Embryonic facial prominence (tissue), 1 donor: ENCODE results near the gene CCDC195.
"Not testable (repeated sequence)": the region's sequence is repeated elsewhere in the genome, so short reads cannot be mapped to it uniquely, and the experiment has no call there.

ENCODE experiments used
- DNase-seq: peaks from one replicate; pipeline ENCODE4 v3.0.0-alpha.2; 2016; ENCODE audit errors: extremely low spot score

Gene CCDC195

DNA sequence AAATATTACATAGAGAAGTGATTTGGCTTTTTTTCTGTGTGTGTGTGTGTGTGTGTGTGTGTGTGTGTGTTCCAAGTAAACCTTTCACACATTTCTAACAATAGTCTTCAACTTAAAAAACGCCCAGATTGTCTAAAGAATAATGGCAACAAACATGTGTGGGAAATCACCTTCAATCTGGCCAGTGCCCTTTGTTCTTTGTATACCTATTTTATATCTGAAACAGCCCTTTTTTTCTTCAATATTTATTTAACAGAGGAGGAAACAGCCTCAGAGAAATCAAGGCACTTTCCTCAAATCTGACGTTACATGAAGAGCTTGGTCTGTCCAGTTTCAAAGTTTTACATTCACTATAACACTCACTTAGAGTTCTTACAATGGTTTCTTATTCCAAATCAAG lies 25.3 kb downstream of the CCDC195 start:
- no peak for DNase-seq

DNA sequence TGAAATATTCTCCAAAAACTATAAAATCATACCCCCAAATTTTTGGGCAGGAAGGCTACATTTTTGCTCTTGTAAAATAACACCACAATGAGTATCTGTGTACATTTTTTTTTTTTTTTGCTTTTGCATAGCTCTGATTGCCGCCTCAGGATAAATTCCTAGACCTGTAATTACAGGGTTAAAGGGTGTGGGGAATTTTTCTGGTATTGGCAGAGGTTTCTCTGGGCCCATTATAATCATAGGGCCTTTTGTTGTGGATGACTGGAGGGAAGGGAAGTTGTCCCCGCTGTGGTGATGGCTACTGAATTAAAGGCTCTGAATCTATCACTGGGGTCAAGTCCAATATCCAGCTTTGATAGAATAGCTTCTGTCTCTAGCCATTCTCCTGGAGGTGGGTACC lies 26.6 kb downstream of the CCDC195 start:
- no peak for DNase-seq

DNA sequence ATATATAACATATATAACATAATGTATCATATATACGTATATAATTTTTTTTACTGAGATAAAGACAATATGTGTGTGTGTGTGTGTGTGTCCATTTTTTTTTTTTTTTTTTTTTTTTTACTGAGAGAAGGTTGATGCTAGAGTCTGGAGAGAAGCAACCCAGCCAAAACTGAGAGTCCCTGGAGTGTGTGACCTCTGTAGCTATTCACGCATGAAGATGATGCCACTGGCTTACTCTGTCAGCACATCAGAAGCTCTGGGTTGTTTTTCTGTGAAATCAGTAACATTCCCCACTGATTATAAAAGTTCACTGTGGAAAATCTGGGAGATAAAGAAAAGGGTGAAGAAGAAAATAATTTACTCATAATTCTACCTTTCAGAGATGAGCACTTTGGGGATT lies 27.2 kb downstream of the CCDC195 start:
- DNase-seq, result no peak

DNA sequence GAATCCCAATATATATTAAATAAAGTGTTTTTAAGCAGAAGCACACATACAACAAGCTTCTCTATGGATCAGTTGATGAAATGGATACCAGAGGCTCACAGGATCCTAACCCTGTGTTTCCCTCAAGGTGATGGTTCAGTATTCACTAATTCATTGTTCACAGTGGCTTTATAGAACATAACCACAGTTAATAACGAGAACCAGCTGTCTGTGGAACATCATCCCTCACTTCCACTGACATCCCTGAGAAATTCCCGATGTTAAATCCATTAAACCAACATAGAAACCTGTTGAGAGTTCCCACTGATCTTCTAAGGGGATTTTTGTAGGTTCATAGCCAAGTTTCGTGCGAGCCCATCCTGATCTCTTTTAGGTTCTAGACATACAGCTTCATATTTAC lies 29.0 kb downstream of the CCDC195 start:
- no peak for DNase-seq

DNA sequence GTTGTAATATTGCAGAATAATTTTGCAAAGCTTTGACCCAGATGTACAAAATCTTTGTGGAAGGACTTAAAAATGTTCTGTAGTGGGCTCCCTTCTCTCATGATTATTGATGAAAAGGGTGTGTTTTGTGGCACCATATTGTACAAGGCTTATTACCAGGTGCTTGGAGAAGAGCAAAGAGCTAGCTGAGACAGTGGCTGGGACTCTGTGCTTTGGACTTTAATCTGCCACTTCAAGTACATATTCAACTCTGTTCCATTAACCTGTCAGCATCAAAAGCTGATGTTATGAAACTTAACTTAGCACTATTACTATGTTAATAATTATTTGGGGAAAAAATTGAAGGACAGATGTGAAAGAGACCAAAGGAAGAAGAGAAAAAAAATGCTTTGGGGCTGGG lies 31.0 kb downstream of the CCDC195 start:
- no peak for DNase-seq

DNA sequence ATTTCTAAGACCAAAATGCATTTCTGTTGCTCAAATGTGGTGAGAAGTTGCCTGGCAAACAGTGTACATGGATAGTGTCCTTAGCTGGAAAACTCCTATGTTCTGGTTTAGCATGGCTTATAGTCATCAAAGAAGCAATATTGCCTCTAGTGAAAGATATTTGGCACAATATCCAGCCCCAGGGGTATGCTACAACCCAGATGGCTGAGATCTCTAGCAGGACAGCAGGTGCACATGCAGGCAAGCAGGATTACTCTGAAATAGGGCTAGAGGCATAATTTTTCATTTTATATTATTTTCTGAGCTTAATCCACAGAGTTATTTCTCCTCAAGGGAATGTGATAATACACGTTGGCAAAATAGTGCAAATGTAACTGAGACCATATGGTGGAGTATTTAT lies 34.0 kb downstream of the CCDC195 start:
- no peak for DNase-seq

DNA sequence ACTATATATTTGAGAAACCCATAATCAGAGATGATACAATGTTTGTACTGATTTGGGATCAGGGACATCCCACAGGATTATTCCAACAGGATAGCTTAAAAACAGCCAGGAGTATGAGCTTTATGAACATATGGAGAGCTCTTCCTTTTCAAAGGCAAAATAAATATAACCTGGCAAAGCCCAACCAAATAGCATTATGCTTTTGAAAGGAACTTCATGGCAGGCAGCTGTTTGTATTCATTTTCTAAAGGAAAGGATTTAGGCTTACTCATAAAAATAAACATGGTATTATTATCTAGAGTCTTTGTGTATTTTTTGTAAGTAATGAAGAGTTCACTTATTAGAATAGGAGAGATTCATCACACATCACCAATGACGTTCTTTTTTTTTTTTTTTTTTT lies 44.4 kb downstream of the CCDC195 start:
- DNase-seq, result no peak

DNA sequence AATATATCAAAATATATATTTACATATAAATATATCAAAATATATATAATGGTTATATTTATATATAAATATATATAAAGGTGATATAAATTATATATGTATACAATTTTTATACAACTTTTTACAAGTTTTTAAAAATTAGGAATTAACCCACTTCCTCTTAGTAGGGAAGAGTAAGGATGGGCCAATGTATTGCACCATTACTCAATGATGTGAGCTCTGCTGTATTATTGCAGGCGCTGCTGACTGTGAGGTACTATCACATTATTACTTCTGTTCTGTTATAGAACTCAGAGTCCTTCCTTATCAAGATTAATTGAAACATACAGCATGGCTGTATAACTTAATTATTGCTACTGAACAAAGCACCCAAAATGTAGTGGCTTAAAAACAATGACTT lies 46.0 kb downstream of the CCDC195 start:
- no peak for DNase-seq

DNA sequence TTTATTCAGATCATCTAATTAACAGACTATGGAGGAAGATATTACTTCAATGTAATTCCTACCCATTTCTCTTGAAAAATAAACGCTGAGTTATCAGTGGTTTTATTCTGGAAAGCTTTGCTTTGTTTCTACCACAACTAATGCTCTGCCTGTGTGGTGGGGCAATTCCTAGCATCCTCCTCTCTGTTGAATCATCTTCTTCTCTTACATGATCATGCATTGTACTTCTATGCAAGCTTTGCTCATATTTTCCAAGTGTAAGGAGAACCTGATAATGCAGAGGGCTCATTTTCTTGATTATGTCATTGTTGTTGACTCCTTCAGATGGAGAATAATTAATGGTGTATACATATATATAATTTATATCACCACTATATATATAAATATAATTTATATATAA lies 46.7 kb downstream of the CCDC195 start:
- DNase-seq, result no peak

DNA sequence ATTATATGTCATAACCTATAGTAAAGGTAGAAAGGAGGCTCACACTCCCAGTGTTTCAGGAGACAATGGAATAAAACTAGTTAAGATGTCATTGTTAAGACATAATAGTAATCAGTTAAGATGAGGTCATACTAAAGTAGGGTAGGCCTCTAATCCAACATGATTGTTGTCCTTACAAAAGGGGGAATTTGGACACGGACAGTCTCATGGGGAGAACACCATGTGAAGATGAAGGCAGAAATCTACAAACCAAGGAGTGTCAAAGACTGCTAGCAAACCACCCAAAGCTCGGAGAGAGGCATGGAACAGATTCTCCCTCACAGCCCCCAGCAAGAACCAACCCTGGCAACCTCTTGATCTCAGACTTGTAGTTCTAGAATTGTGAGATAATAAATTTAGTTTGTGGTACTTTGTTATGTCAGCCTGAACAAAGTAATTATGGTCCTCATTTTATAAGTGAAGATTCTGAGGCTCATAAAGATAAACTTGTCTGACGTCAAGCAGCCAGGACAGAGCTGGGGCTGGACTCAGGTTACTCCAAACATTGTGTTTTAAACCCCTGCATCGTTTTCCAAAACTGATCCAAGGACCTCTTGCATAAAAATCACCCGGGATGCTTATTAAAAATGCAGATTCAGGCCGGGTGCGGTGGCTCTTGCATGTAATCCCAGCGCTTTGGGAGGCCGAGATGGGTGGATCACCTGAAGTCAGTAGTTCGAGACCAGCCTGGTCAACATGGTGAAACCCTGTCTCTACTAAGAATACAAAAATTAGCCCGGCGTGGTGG lies 47.8 kb downstream of the CCDC195 start:
- no peak for DNase-seq

DNA sequence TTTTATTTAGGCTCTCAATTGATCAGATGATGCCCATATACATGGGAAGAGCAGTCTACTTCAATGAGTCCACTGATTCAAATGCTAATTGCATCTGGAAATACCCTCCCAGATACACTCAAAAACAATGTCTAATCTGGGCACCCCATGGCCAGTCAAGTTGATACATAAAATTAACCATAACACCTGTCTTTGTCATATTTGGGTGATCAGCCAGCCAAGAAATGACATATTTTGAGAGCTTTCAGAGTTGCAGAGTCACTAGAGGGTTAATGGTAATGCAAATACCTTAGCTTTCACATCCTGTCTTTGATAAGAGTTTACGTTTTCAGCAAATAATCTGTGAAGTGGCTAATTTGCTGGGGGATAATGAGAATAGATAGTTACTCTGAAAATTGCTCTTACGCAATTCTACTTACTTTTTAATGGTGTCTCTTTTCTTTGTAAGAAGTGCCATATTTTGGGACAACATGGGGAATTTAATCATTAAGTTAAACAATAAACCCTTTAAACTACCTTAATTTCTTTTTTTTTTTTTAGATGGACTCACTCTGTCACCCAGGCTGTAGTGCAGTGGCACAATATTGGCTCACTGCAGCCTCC lies 49.1 kb downstream of the CCDC195 start:
- DNase-seq, result no peak

DNA sequence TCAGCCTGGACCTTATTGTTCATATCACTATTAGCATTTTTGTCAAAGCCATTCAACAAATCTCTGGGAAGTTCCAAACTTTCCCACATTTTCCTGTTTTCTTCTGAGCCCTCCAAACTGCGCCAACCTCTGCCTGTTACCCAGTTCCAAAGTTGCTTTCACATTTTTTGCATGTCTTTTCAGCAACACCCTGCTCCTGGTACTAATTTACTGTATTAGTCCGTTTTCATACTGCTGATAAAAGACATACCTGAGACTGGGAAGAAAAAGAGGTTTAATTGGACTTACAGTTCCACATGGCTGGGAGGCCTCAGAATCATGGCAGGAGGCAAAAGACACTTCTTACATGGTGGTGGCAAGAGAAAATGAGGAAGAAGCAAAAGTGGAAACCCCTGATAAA lies 52.8 kb downstream of the CCDC195 start:
- DNase-seq, result not testable (repeated sequence)

DNA sequence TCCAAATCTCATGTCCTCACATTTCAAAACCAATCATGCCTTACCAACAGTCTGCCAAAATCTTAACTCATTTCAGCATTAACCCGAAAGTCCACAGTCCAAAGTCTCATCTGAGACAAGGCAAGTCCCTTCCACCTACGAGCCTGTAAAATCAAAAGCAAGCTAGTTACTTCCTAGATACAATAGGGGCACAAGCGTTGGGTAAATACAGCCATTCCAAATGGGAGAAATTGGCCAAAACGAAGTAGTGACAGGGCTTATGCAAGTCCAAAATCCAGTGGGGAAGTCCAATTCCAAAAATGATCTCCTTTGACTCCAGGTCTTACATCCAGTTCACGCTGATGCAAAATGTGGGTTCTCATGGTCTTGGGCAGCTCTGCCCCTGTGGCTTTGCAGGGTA lies 54.5 kb downstream of the CCDC195 start:
- DNase-seq, result not testable (repeated sequence)

DNA sequence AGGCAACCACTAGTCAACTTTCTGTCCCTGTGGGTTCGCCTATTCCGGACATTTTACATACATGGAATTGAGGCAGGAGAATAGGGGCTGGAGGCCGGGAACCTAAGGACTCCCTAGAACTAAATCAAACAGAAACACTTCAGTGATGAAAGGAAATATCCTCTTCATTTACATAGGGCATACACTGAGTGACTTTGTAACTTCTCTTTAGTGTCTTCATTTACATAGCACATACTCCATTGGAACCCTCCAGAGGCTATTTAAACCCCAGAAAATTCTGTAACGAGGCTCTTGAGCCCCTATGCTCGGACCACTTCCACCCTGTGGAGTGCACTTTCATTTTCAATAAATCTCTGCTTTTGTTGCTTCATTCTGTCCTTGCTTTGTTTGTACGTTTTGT lies 56.5 kb downstream of the CCDC195 start:
- DNase-seq, result no peak

DNA sequence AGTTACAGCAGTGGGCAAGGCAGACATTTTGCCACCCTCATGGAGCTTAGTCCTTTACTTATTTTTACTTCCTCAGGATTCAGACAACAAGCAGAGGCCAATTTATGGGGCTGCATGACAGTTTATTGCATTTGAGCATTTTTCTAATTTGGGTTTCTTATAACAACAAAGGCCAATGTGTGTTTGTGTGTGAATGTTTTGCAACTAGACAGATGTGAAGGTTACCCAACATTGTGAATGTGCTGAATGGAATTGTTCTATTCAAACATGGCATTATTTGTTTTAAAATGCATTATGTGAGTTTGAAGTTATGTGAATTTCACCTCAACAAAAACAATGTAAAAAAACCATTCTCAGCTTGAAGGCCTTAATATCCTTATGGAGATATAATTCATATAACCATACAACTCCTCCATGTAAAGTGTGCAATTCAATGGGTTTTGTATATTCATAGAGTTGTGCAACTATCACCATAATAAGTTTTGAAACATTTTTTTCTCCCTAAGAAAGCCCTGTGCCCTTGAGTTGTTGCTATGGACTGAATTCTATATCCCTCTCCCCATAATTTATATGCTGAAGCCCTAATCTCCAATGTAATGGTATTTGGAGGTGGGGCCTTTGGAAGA lies 57.3 kb downstream of the CCDC195 start:
- no peak for DNase-seq

DNA sequence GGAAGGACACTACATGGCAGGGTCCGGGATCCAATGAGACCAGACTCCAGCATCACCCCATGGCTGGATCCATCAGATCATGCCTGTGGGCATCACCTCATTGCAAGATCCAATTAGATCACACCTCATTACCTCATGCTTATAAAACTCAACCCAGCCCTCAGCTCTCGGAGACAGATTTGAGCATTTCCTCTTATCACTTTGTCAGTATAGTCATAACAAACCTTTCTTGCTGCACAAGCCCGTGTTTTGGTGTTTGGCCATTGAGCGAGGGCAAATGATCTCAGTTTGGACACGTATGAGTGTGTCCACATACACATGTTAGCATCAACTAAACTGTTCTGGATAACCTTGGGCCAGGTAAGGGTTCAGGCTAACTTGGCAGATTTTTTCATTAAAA lies 58.8 kb downstream of the CCDC195 start:
- no peak for DNase-seq

DNA sequence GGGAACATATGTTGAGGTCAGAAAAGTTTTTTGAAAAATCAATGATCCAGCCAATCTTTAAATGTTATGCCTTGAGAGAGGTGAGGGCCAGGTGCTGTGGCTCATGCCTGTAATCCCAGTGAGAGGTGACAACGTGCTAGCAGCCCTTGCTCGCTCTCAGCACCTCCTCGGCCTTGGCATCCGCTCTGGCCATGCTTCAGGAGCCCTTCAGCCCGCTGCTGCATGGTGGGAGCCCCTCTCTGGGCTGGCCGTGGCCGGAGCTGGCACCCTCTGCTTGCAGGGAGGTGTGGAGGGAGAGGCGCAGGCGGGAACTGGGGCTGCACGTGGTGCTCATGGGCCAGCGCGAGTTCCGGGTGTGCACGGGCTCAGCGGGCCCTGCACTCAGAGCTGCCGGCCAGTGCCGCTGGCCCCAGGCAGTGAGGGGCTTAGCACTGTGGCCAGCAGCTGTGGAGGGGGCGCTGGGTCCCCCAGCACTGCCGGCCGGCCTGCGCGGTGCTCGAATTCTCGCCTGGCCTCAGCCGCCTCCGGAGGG lies 61.1 kb downstream of the CCDC195 start:
- DNase-seq, result no peak
